ENCODE results near the gene FBXO33. TPM values are rescaled to one million over a fixed set of nuclear protein-coding genes. Genes with fewer than 3 reads are reported as not detected.

Gene FBXO33
- total RNA-seq, 1 experiment from 2014 or later = 9.7 TPM

DNA sequence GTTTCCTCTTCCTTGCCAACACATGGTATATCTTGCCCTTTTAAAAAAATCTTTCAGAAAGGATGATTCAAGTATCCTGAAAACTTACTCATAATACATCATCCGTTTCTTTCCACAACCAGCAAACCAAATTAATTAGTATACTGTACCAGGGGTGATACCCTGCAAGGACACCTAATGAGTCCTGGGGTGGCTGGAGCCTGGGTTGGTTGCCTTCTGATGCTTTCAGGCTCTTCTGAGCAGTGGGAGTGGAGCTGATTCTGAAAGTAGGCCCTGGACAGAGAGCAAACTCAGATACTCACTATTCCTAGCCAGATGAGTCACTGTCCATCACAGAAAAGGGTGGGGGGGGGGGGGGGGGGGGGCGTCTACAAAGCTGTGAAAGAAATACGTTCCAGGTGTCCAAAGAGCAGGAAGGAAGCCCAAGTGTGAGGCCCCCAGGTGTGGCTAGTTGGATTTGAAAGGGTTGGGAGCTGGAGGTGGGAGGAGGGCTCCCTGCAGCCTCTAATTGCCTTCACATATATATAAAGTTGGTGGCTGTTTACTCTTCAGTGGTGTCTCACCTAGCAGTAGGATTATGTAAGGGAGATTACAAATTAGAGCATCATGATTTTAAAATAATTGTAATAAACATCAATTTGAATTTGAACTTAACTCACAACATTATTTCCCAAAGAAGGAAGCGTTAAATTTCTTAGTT lies 36.5 kb downstream of the FBXO33 start:
- H3K4me2 ChIP-seq (ENCODE audit: low read length) = no peak overlapping the region
- CTCF ChIA-PET = no interaction called here
- peaks cover 0 to 7% of the 10 kb centered on the region in 2 experiments; a peak in 1 of 4 replicates for H3K4me1 ChIP-seq (ENCODE audit: control insufficient read depth in 1 of 2, insufficient read depth in 2 of 2, low read length in 2 of 2)
- TF ChIP-seq RAD21 (IDR thresholded peaks at IDR 0.05; ENCODE audit: low read depth) (no peak), EGR1 (IDR thresholded peaks at IDR 0.05; ENCODE audit: low read depth) (no peak), YY1 (IDR thresholded peaks at IDR 0.05; ENCODE audit: extremely low read depth, insufficient replicate concordance, low read depth, low read length) (no peak), ZFX (IDR thresholded peaks at IDR 0.05) (no peak), EZH2phosphoT487 (IDR thresholded peaks at IDR 0.05; ENCODE audit: borderline replicate concordance) (no peak), JUND (IDR thresholded peaks at IDR 0.05) (no peak), POLR2A (IDR thresholded peaks at IDR 0.05; ENCODE audit: borderline replicate concordance, extremely low read depth, insufficient read depth, insufficient read length) (no peak), SIN3A (IDR thresholded peaks at IDR 0.05; ENCODE audit: low read depth) (no peak), EZH2 (IDR thresholded peaks at IDR 0.05) (no peak), CEBPB (IDR thresholded peaks at IDR 0.05; ENCODE audit: low read depth) (no peak), FOSL1 (IDR thresholded peaks at IDR 0.05; ENCODE audit: low read depth) (no peak)
- TF ChIP-seq, protein P1, sequence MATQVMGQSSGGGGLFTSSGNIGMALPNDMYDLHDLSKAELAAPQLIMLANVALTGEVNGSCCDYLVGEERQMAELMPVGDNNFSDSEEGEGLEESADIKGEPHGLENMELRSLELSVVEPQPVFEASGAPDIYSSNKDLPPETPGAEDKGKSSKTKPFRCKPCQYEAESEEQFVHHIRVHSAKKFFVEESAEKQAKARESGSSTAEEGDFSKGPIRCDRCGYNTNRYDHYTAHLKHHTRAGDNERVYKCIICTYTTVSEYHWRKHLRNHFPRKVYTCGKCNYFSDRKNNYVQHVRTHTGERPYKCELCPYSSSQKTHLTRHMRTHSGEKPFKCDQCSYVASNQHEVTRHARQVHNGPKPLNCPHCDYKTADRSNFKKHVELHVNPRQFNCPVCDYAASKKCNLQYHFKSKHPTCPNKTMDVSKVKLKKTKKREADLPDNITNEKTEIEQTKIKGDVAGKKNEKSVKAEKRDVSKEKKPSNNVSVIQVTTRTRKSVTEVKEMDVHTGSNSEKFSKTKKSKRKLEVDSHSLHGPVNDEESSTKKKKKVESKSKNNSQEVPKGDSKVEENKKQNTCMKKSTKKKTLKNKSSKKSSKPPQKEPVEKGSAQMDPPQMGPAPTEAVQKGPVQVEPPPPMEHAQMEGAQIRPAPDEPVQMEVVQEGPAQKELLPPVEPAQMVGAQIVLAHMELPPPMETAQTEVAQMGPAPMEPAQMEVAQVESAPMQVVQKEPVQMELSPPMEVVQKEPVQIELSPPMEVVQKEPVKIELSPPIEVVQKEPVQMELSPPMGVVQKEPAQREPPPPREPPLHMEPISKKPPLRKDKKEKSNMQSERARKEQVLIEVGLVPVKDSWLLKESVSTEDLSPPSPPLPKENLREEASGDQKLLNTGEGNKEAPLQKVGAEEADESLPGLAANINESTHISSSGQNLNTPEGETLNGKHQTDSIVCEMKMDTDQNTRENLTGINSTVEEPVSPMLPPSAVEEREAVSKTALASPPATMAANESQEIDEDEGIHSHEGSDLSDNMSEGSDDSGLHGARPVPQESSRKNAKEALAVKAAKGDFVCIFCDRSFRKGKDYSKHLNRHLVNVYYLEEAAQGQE (IDR thresholded peaks at IDR 0.05; ENCODE audit: low read depth) = no peak
- TF ChIP-seq, protein P2, sequence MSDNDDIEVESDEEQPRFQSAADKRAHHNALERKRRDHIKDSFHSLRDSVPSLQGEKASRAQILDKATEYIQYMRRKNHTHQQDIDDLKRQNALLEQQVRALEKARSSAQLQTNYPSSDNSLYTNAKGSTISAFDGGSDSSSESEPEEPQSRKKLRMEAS (IDR thresholded peaks at IDR 0.05) = no peak
- TF ChIP-seq, protein P3, sequence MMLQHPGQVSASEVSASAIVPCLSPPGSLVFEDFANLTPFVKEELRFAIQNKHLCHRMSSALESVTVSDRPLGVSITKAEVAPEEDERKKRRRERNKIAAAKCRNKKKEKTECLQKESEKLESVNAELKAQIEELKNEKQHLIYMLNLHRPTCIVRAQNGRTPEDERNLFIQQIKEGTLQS (IDR thresholded peaks at IDR 0.05) = no peak
- intact Hi-C loops (cut with micrococcal nuclease) = no loop called here
- DNase-seq (ENCODE audit: low read depth, low spot score) = no peak
- peaks cover 0 to 2% of the 10 kb centered on the region in 2 experiments; a peak in 2 of 4 replicates for H3K36me3 ChIP-seq (ENCODE audit: control insufficient read depth in 1 of 2, insufficient read depth in 2 of 2, low read length in 2 of 2)
- POLR2A ChIA-PET = no interaction called here
- no peaks in the 10 kb centered on the region for H3K9me3 ChIP-seq (ENCODE audit: control insufficient read depth in 1 of 2, insufficient read depth in 1 of 2, low read depth in 1 of 2, low read length in 2 of 2)
- no peaks in the 10 kb centered on the region for H3K9me2 ChIP-seq (ENCODE audit: insufficient read depth)
- no peak overlapping the region for H3K27ac ChIP-seq (ENCODE audit: low read depth, low read length)
- RAD21 ChIA-PET (ENCODE audit: low non-redundant PET in 1 of 2, low total read pairs in 2 of 2, uncharacterized antibody in 2 of 2, unreplicated experiment in 2 of 2) = no interaction called here
- no peak overlapping the region for H3K9ac ChIP-seq (ENCODE audit: low read length)
- ATAC-seq = no peak
- no peaks in the 10 kb centered on the region for H3K27me3 ChIP-seq (ENCODE audit: insufficient read depth, low read length)
- no TSS peak for BruUV-seq (replicated peaks)
- H3K4me3 ChIP-seq (replicated peaks in 1 of 2; ENCODE audit: low read depth in 1 of 2, low read length in 2 of 2) = no peak overlapping the region
- no peaks in the 10 kb centered on the region for H3K79me2 ChIP-seq (ENCODE audit: insufficient read depth, low read length)
- H2AFZ ChIP-seq (ENCODE audit: low read depth, low read length, poor library complexity, severe bottlenecking) = no peak overlapping the region
- no peaks in the 10 kb centered on the region for H4K20me1 ChIP-seq (ENCODE audit: insufficient read depth)

All from HCT116 (cell line).